ENCODE results near the gene TRAPPC14.

DNA sequence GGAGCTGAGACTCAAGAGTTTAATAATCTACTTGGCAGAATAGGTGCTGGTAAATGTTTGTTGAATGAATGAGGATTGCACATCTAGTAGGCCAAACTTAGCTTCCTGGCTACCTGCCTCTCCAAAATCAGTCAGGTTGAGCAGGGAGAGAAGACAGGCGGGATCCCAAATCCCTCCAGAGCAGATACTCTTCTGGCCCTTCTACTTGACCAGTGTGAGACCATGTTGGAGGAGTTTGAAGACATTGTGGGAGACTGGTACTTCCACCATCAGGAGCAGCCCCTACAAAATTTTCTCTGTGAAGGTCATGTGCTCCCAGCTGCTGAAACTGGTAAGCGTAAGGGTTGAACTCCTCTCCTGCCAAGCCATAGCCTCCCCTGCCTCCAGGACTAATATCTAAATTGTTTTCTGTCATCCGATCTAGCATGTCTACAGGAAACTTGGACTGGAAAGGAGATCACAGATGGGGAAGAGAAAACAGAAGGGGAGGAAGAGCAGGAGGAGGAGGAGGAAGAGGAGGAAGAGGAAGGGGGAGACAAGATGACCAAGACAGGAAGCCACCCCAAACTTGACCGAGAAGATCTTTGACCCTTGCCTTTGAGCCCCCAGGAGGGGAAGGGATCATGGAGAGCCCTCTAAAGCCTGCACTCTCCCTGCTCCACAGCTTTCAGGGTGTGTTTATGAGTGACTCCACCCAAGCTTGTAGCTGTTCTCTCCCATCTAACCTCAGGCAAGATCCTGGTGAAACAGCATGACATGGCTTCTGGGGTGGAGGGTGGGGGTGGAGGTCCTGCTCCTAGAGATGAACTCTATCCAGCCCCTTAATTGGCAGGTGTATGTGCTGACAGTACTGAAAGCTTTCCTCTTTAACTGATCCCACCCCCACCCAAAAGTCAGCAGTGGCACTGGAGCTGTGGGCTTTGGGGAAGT is 34.0 kb downstream of the TRAPPC14 start:
- TF ChIP-seq POLR2A (IDR thresholded peaks at IDR 0.05; ENCODE audit: control extremely low read depth in 1 of 2, low read depth in 2 of 2, low read length in 2 of 2) (peak in 1 of 2 experiments; percentile 42; a peak in 1 of 3 replicates), EZH2 (IDR thresholded peaks at IDR 0.05; ENCODE audit: low read depth, low read length, severe bottlenecking) (no peak), RNF2 (IDR thresholded peaks at IDR 0.05; ENCODE audit: borderline replicate concordance, low read depth, low read length, missing control alignments, poor library complexity, severe bottlenecking) (no peak), KDM1A (IDR thresholded peaks at IDR 0.05; ENCODE audit: borderline replicate concordance, low read length) (no peak), RAD21 (IDR thresholded peaks at IDR 0.05 in 1 of 2, conservative IDR thresholded peaks at IDR 0.05 in 1 of 2; ENCODE audit: low read depth in 2 of 2, low read length in 2 of 2) (no peak), YY1 (IDR thresholded peaks at IDR 0.05; ENCODE audit: low read depth, low read length) (no peak), JUND (IDR thresholded peaks at IDR 0.05; ENCODE audit: low read length) (no peak), SUZ12 (IDR thresholded peaks at IDR 0.05; ENCODE audit: low read length) (no peak)
- TF ChIP-seq, protein P1, sequence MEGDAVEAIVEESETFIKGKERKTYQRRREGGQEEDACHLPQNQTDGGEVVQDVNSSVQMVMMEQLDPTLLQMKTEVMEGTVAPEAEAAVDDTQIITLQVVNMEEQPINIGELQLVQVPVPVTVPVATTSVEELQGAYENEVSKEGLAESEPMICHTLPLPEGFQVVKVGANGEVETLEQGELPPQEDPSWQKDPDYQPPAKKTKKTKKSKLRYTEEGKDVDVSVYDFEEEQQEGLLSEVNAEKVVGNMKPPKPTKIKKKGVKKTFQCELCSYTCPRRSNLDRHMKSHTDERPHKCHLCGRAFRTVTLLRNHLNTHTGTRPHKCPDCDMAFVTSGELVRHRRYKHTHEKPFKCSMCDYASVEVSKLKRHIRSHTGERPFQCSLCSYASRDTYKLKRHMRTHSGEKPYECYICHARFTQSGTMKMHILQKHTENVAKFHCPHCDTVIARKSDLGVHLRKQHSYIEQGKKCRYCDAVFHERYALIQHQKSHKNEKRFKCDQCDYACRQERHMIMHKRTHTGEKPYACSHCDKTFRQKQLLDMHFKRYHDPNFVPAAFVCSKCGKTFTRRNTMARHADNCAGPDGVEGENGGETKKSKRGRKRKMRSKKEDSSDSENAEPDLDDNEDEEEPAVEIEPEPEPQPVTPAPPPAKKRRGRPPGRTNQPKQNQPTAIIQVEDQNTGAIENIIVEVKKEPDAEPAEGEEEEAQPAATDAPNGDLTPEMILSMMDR (IDR thresholded peaks at IDR 0.05; ENCODE audit: control extremely low read depth in 1 of 3, insufficient read depth in 1 of 3, low read depth in 1 of 3, low read length in 3 of 3), result no peak

Data from H1 (cell line).